Measurements from ENCODE around the gene SEMA3D. TPM values are rescaled to one million over a fixed set of nuclear protein-coding genes. Genes with fewer than 3 reads are reported as not detected.

SEMA3D gene
- total RNA-seq, 1 donor from 2014 or later = 9.1 TPM

- no peak overlapping the region for H3K4me3 ChIP-seq (ENCODE audit: insufficient read depth, low read depth, low read length)
- H3K4me3 Mint-ChIP-seq (ENCODE audit: unreplicated experiment) = no peak overlapping the region
- H3K27me3 ChIP-seq (ENCODE audit: insufficient read depth, low read length) = no peaks in the 10 kb centered on the region
- H3K4me1 Mint-ChIP-seq (ENCODE audit: low read depth, unreplicated experiment) = peaks cover 35% of the 10 kb centered on the region
- no peaks in the 10 kb centered on the region for H3K9me3 ChIP-seq (ENCODE audit: insufficient read depth, low read depth, low read length)
- no peak overlapping the region for H3K27ac ChIP-seq (ENCODE audit: low read depth, low read length)
- DNase-seq (ENCODE audit: low read depth) = no peak
- no peaks in the 10 kb centered on the region for H3K27me3 Mint-ChIP-seq (ENCODE audit: low read depth, unreplicated experiment)
- no peak for TF ChIP-seq CTCF (IDR thresholded peaks at IDR 0.05; ENCODE audit: insufficient read depth, low read depth, low read length)
- TF ChIP-seq EZH2 (IDR thresholded peaks at IDR 0.05; ENCODE audit: insufficient read depth, low read length) = no peak
- no peak overlapping the region for H3K27ac Mint-ChIP-seq (ENCODE audit: unreplicated experiment)
- no peaks in the 10 kb centered on the region for H3K36me3 ChIP-seq (ENCODE audit: insufficient read depth, low read length)
- H3K79me2 ChIP-seq (ENCODE audit: insufficient read depth, low read length) = no peaks in the 10 kb centered on the region
- no peaks in the 10 kb centered on the region for H3K36me3 Mint-ChIP-seq (ENCODE audit: low read depth, unreplicated experiment)
- no peak for FAIRE-seq
- H2AFZ ChIP-seq (ENCODE audit: low read depth, low read length) = no peak overlapping the region
- no peaks in the 10 kb centered on the region for H3K4me1 ChIP-seq (ENCODE audit: insufficient read depth, low read length)
- no peak overlapping the region for H3K9ac ChIP-seq (ENCODE audit: low read length)
- H3K4me2 ChIP-seq (ENCODE audit: low read length) = no peak overlapping the region
- no peaks in the 10 kb centered on the region for H3K9me3 Mint-ChIP-seq (ENCODE audit: unreplicated experiment)
- H4K20me1 ChIP-seq (ENCODE audit: insufficient read depth, low read length) = no peaks in the 10 kb centered on the region
These were observed 111.9 kb downstream of the SEMA3D start for GRCh38 chr7:85074992-85075391.

GRCh38 chr7:85074016-85074415 lies 112.8 kb downstream of the SEMA3D start:
- Histone ChIP-seq H3K4me3 (ENCODE audit: insufficient read depth, low read depth, low read length) (no peak overlapping the region), H3K4me1 (ENCODE audit: insufficient read depth, low read length) (no peaks in the 10 kb centered on the region), H4K20me1 (ENCODE audit: insufficient read depth, low read length) (no peaks in the 10 kb centered on the region), H3K79me2 (ENCODE audit: insufficient read depth, low read length) (no peaks in the 10 kb centered on the region), H3K27me3 (ENCODE audit: insufficient read depth, low read length) (no peaks in the 10 kb centered on the region), H3K4me2 (ENCODE audit: low read length) (no peak overlapping the region), H2AFZ (ENCODE audit: low read depth, low read length) (no peak overlapping the region), H3K9ac (ENCODE audit: low read length) (no peak overlapping the region), H3K36me3 (ENCODE audit: insufficient read depth, low read length) (no peaks in the 10 kb centered on the region), H3K9me3 (ENCODE audit: insufficient read depth, low read depth, low read length) (no peaks in the 10 kb centered on the region), H3K27ac (ENCODE audit: low read depth, low read length) (no peak overlapping the region)
- no peaks in the 10 kb centered on the region for H3K36me3 Mint-ChIP-seq (ENCODE audit: low read depth, unreplicated experiment)
- no peaks in the 10 kb centered on the region for H3K9me3 Mint-ChIP-seq (ENCODE audit: unreplicated experiment)
- no peak overlapping the region for H3K4me3 Mint-ChIP-seq (ENCODE audit: unreplicated experiment)
- FAIRE-seq (no peak), DNase-seq (ENCODE audit: low read depth) (no peak)
- H3K4me1 Mint-ChIP-seq (ENCODE audit: low read depth, unreplicated experiment) = peaks cover 39% of the 10 kb centered on the region
- no peak for TF ChIP-seq CTCF (IDR thresholded peaks at IDR 0.05; ENCODE audit: insufficient read depth, low read depth, low read length)
- TF ChIP-seq EZH2 (IDR thresholded peaks at IDR 0.05; ENCODE audit: insufficient read depth, low read length) = no peak
- H3K27ac Mint-ChIP-seq (ENCODE audit: unreplicated experiment) = peak overlapping the region; percentile 53
- no peaks in the 10 kb centered on the region for H3K27me3 Mint-ChIP-seq (ENCODE audit: low read depth, unreplicated experiment)

GRCh38 chr7:85070967-85071628 lies 115.8 kb downstream of the SEMA3D start:
- H3K36me3 ChIP-seq (ENCODE audit: insufficient read depth, low read length) = no peaks in the 10 kb centered on the region
- FAIRE-seq = peak; percentile 81
- H3K4me1 ChIP-seq (ENCODE audit: insufficient read depth, low read length) = no peaks in the 10 kb centered on the region
- H4K20me1 ChIP-seq (ENCODE audit: insufficient read depth, low read length) = no peaks in the 10 kb centered on the region
- H3K79me2 ChIP-seq (ENCODE audit: insufficient read depth, low read length) = no peaks in the 10 kb centered on the region
- H3K27me3 ChIP-seq (ENCODE audit: insufficient read depth, low read length) = no peaks in the 10 kb centered on the region
- no peaks in the 10 kb centered on the region for H3K9me3 ChIP-seq (ENCODE audit: insufficient read depth, low read depth, low read length)
- H2AFZ ChIP-seq (ENCODE audit: low read depth, low read length) = no peak overlapping the region
- H3K27ac Mint-ChIP-seq (ENCODE audit: unreplicated experiment) = peak overlapping the region; percentile 88
- H3K27me3 Mint-ChIP-seq (ENCODE audit: low read depth, unreplicated experiment) = no peaks in the 10 kb centered on the region
- no peak overlapping the region for H3K9ac ChIP-seq (ENCODE audit: low read length)
- H3K9me3 Mint-ChIP-seq (ENCODE audit: unreplicated experiment) = no peaks in the 10 kb centered on the region
- H3K4me3 ChIP-seq (ENCODE audit: insufficient read depth, low read depth, low read length) = no peak overlapping the region
- no peak overlapping the region for H3K4me2 ChIP-seq (ENCODE audit: low read length)
- peaks cover 49% of the 10 kb centered on the region for H3K4me1 Mint-ChIP-seq (ENCODE audit: low read depth, unreplicated experiment)
- no peak for TF ChIP-seq EZH2 (IDR thresholded peaks at IDR 0.05; ENCODE audit: insufficient read depth, low read length)
- TF ChIP-seq CTCF (IDR thresholded peaks at IDR 0.05; ENCODE audit: insufficient read depth, low read depth, low read length) = no peak
- DNase-seq (ENCODE audit: low read depth) = peak; percentile 69
- no peak overlapping the region for H3K27ac ChIP-seq (ENCODE audit: low read depth, low read length)
- no peaks in the 10 kb centered on the region for H3K36me3 Mint-ChIP-seq (ENCODE audit: low read depth, unreplicated experiment)
- no peak overlapping the region for H3K4me3 Mint-ChIP-seq (ENCODE audit: unreplicated experiment)
